Measurements from ENCODE around the gene MIDN.

GRCh38 chr19:1304197-1304924, 56.0 kb downstream of the MIDN start:
- TF ChIP-seq CTCF (IDR thresholded peaks at IDR 0.05) (no peak), POLR2A (IDR thresholded peaks at IDR 0.05; ENCODE audit: low read depth) (no peak)
